Measurements from ENCODE around the gene ETHE1.

DNA sequence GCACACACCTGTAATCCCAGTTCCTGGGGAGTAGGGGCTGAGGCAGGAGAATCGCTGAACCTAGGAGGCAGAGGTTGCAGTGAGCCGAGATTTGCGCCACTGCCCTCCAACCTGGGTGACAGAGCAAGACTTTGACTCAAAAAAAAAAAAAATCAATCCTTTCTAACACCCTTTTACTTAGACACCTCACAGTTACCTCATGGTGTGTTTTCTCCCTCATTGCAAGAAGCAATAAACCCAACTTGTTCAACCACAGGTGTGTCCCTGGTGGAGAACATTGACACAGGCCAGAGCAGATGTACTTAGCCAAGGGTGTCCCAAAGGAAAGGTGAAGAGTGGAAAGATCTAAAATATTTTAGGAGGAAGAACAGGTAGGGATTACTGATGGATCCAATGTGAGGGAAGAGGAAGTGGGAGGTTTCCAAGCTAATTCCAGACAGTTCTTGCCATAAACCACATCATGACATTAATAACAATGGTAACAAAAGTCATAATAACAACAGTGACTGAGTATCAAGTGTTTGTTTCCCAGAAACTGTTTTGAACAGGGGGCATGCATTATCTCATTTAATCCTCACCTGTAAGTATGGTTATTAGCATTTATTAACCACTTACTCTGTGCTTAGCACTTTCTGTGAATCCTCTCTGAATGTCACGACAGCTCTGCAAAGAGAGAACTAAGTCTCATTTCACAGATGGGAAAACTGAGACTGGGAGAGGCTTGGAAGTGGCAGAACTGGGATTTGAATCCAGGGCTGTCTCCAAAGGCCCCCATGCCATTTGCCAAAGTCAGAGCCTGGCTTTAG lies 58.4 kb downstream of the ETHE1 start:
- TF ChIP-seq, protein P1, sequence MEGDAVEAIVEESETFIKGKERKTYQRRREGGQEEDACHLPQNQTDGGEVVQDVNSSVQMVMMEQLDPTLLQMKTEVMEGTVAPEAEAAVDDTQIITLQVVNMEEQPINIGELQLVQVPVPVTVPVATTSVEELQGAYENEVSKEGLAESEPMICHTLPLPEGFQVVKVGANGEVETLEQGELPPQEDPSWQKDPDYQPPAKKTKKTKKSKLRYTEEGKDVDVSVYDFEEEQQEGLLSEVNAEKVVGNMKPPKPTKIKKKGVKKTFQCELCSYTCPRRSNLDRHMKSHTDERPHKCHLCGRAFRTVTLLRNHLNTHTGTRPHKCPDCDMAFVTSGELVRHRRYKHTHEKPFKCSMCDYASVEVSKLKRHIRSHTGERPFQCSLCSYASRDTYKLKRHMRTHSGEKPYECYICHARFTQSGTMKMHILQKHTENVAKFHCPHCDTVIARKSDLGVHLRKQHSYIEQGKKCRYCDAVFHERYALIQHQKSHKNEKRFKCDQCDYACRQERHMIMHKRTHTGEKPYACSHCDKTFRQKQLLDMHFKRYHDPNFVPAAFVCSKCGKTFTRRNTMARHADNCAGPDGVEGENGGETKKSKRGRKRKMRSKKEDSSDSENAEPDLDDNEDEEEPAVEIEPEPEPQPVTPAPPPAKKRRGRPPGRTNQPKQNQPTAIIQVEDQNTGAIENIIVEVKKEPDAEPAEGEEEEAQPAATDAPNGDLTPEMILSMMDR (IDR thresholded peaks at IDR 0.05; ENCODE audit: low read depth, low read length) = no peak
- TF ChIP-seq, protein P2, sequence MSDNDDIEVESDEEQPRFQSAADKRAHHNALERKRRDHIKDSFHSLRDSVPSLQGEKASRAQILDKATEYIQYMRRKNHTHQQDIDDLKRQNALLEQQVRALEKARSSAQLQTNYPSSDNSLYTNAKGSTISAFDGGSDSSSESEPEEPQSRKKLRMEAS (IDR thresholded peaks at IDR 0.05; ENCODE audit: low read depth, low read length) = no peak
- no peak for TF ChIP-seq POLR2A (IDR thresholded peaks at IDR 0.05; ENCODE audit: extremely low read depth, insufficient read length)

Data from NB4 (cell line).